ENCODE data around the gene TTC7B. TPM values are rescaled to one million over a fixed set of nuclear protein-coding genes. Genes with fewer than 3 reads are reported as not detected.

TTC7B gene
- polyA plus RNA-seq, 1 donor (not counting 4 experiments of a cell fraction or from before 2014, with no cell fraction given): 21.4 TPM

DNA sequence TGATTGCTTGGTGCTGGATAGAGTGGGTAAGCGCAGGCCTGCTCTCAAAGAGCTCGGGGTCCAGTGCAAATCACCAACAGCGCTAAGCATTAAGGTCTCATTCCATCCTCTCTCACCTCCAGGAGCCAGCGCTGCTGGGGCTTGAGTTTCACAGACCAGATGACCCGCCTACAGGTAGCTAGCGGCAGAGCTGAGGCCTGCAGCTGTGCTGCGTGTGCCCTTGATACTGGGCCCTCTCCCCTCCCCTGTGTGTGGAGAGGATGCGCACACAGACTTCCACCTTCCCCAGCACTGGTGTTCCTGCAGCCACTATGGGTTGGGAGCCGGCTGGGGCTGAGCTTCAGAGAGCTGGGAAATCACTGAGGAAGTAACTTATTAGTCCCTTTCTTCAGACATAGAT is 269.5 kb downstream of the TTC7B start:
- no peak for FAIRE-seq
- TF ChIP-seq CTCF (optimal IDR thresholded peaks at IDR 0.05 in 1 of 3, IDR thresholded peaks at IDR 0.05 in 1 of 3, conservative IDR thresholded peaks at IDR 0.05 in 1 of 3; ENCODE audit: extremely low read depth in 1 of 3, insufficient read depth in 2 of 3, low read length in 3 of 3) (no peak), EZH2 (IDR thresholded peaks at IDR 0.05; ENCODE audit: low read length) (no peak)
- H3K36me3 ChIP-seq (ENCODE audit: control insufficient read depth in 2 of 2, extremely low read depth in 1 of 2, insufficient read depth in 2 of 2, low read length in 2 of 2): no peaks in the 10 kb centered on the region
- dilution Hi-C loops (cut with MboI; ENCODE audit: extremely low pct_ligation_motif_present, low sequenced_read_pairs): no loop called here
- no peak overlapping the region for H3K27ac ChIP-seq (ENCODE audit: control insufficient read depth, insufficient read depth, low read length)
- H3K9ac ChIP-seq (ENCODE audit: control insufficient read depth, extremely low read depth, insufficient read depth, low read length): no peak overlapping the region
- no peaks in the 10 kb centered on the region for H3K27me3 ChIP-seq (ENCODE audit: control insufficient read depth, extremely low read depth, insufficient read depth, low read length)
- DNase-seq (ENCODE audit: low read depth, low spot score): no peak
- H4K20me1 ChIP-seq (ENCODE audit: control insufficient read depth, extremely low read depth, insufficient read depth, low read length): peaks cover 3% of the 10 kb centered on the region
- H2AFZ ChIP-seq (ENCODE audit: control insufficient read depth, low read length): no peak overlapping the region
- H3K4me2 ChIP-seq (ENCODE audit: control insufficient read depth, extremely low read depth, insufficient read depth, low read depth, low read length): no peak overlapping the region
- peaks cover 2% of the 10 kb centered on the region for H3K9me1 ChIP-seq (ENCODE audit: control insufficient read depth, extremely low read depth, insufficient read depth, low read length)
- no peak overlapping the region for H3K4me3 ChIP-seq (ENCODE audit: control insufficient read depth in 2 of 3, extremely low read depth in 1 of 3, insufficient read depth in 2 of 3, low read depth in 1 of 3, low read length in 3 of 3)
- no peaks in the 10 kb centered on the region for H3K9me3 ChIP-seq (ENCODE audit: control insufficient read depth, low read depth, low read length)
- H3K79me2 ChIP-seq (ENCODE audit: control insufficient read depth, insufficient read depth, low read length): no peaks in the 10 kb centered on the region
- H3K4me1 ChIP-seq (ENCODE audit: control insufficient read depth, extremely low read depth, insufficient read depth, low read length): no peaks in the 10 kb centered on the region

- FAIRE-seq: no peak
- Histone ChIP-seq H3K4me3 (ENCODE audit: control insufficient read depth in 2 of 3, extremely low read depth in 1 of 3, insufficient read depth in 2 of 3, low read depth in 1 of 3, low read length in 3 of 3) (no peak overlapping the region), H3K79me2 (ENCODE audit: control insufficient read depth, insufficient read depth, low read length) (no peaks in the 10 kb centered on the region)
Measured at GRCh38 chr14:90545966-90546751, 270.1 kb downstream of the TTC7B start.

More at GRCh38 chr14:90545966-90546751, 270.1 kb downstream of the TTC7B start:
- H3K27ac ChIP-seq (ENCODE audit: control insufficient read depth, insufficient read depth, low read length): no peak overlapping the region
- H3K36me3 ChIP-seq (ENCODE audit: control insufficient read depth in 2 of 2, extremely low read depth in 1 of 2, insufficient read depth in 2 of 2, low read length in 2 of 2): no peaks in the 10 kb centered on the region
- DNase-seq (ENCODE audit: low read depth, low spot score): no peak
- TF ChIP-seq EZH2 (IDR thresholded peaks at IDR 0.05; ENCODE audit: low read length): no peak
- TF ChIP-seq CTCF (optimal IDR thresholded peaks at IDR 0.05 in 1 of 3, IDR thresholded peaks at IDR 0.05 in 1 of 3, conservative IDR thresholded peaks at IDR 0.05 in 1 of 3; ENCODE audit: extremely low read depth in 1 of 3, insufficient read depth in 2 of 3, low read length in 3 of 3): no peak
- no peak overlapping the region for H2AFZ ChIP-seq (ENCODE audit: control insufficient read depth, low read length)
- H3K9me1 ChIP-seq (ENCODE audit: control insufficient read depth, extremely low read depth, insufficient read depth, low read length): peaks cover 2% of the 10 kb centered on the region
- H3K9ac ChIP-seq (ENCODE audit: control insufficient read depth, extremely low read depth, insufficient read depth, low read length): no peak overlapping the region
- H3K9me3 ChIP-seq (ENCODE audit: control insufficient read depth, low read depth, low read length): no peaks in the 10 kb centered on the region
- H3K4me2 ChIP-seq (ENCODE audit: control insufficient read depth, extremely low read depth, insufficient read depth, low read depth, low read length): no peak overlapping the region
- peaks cover 3% of the 10 kb centered on the region for H4K20me1 ChIP-seq (ENCODE audit: control insufficient read depth, extremely low read depth, insufficient read depth, low read length)
- H3K27me3 ChIP-seq (ENCODE audit: control insufficient read depth, extremely low read depth, insufficient read depth, low read length): no peaks in the 10 kb centered on the region
- no peaks in the 10 kb centered on the region for H3K4me1 ChIP-seq (ENCODE audit: control insufficient read depth, extremely low read depth, insufficient read depth, low read length)
- dilution Hi-C loops (cut with MboI; ENCODE audit: extremely low pct_ligation_motif_present, low sequenced_read_pairs): no loop called here

Measured in keratinocyte (primary cell).